KOPT-K1 (cell line): Measurements from ENCODE around the gene PRCP.
A peak's percentile ranks its signal among the peaks of the same experiment; 100 is the strongest.
"Not testable (repeated sequence)": the region's sequence is repeated elsewhere in the genome, so short reads cannot be mapped to it uniquely, and the experiment has no call there.

Source experiments
- H3K27ac ChIP-seq: fragments of 200-600 bp; sonication (generic); 2 replicates; pipeline ENCODE4 v1.5.1; 2016; ENCODE audit warnings: antibody characterized with exemption, mild to moderate bottlenecking, low read depth, low read length; ENCODE audit not compliant: poor library complexity, severe bottlenecking
- H3K36me3 ChIP-seq: fragments of 200-600 bp; sonication (generic); 2 replicates; pipeline ENCODE4 v1.5.1; 2017; ENCODE audit warnings: antibody characterized with exemption, mild to moderate bottlenecking, low read length, moderate library complexity; ENCODE audit not compliant: insufficient read depth
- H3K9me3 ChIP-seq: fragments of 200-600 bp; sonication (generic); 2 replicates; pipeline ENCODE4 v1.5.1; 2017; ENCODE audit warnings: antibody characterized with exemption, low read length, mild to moderate bottlenecking; ENCODE audit not compliant: insufficient read depth, poor library complexity, severe bottlenecking

Gene PRCP

GRCh38 chr11:82924522-82925224 lies 24.4 kb upstream of the PRCP start:
- peaks cover 56% of the 10 kb centered on the region for H3K36me3 ChIP-seq
- no peak overlapping the region for H3K27ac ChIP-seq
- H3K9me3 ChIP-seq, result peaks cover 1% of the 10 kb centered on the region

GRCh38 chr11:82922396-82923173 lies 22.4 kb upstream of the PRCP start:
- H3K9me3 ChIP-seq, result peaks cover 11% of the 10 kb centered on the region
- H3K36me3 ChIP-seq, result peaks cover 66% of the 10 kb centered on the region
- not testable (repeated sequence) for H3K27ac ChIP-seq

- peaks cover 82% of the 10 kb centered on the region for H3K36me3 ChIP-seq
- peak overlapping the region; percentile 40 for H3K27ac ChIP-seq
- H3K9me3 ChIP-seq, result peaks cover 11% of the 10 kb centered on the region
These were observed 20.0 kb upstream of the PRCP start for GRCh38 chr11:82920227-82920626.

GRCh38 chr11:82919786-82920185 lies 19.6 kb upstream of the PRCP start:
- Histone ChIP-seq H3K9me3 (peaks cover 11% of the 10 kb centered on the region), H3K36me3 (peaks cover 82% of the 10 kb centered on the region), H3K27ac (peak overlapping the region; percentile 40)

- Histone ChIP-seq H3K9me3 (peaks cover 10% of the 10 kb centered on the region), H3K27ac (no peak overlapping the region)
These were observed 8.9 kb upstream of the PRCP start for GRCh38 chr11:82909015-82909640.

GRCh38 chr11:82908311-82908710 lies 8.1 kb upstream of the PRCP start:
- Histone ChIP-seq H3K9me3 (peaks cover 10% of the 10 kb centered on the region), H3K36me3 (peaks cover 25% of the 10 kb centered on the region), H3K27ac (no peak overlapping the region)

More at GRCh38 chr11:82909015-82909640, 8.9 kb upstream of the PRCP start:
- peaks cover 33% of the 10 kb centered on the region for H3K36me3 ChIP-seq

- Histone ChIP-seq H3K27ac (no peak overlapping the region), H3K9me3 (peaks cover 10% of the 10 kb centered on the region), H3K36me3 (peaks cover 20% of the 10 kb centered on the region)
These were observed 7.1 kb upstream of the PRCP start for GRCh38 chr11:82907371-82907770.

- Histone ChIP-seq H3K36me3 (peaks cover 16% of the 10 kb centered on the region), H3K9me3 (peaks cover 7% of the 10 kb centered on the region), H3K27ac (no peak overlapping the region)
These were observed 6.7 kb upstream of the PRCP start for GRCh38 chr11:82906931-82907330.

GRCh38 chr11:82906236-82906635 lies 6.0 kb upstream of the PRCP start:
- H3K9me3 ChIP-seq, result peaks cover under 1% of the 10 kb centered on the region
- no peak overlapping the region for H3K27ac ChIP-seq
- H3K36me3 ChIP-seq, result peaks cover 9% of the 10 kb centered on the region

GRCh38 chr11:82903843-82904586 lies 3.8 kb upstream of the PRCP start:
- Histone ChIP-seq H3K9me3 (no peaks in the 10 kb centered on the region), H3K36me3 (no peaks in the 10 kb centered on the region), H3K27ac (no peak overlapping the region)

GRCh38 chr11:82902880-82903279 lies 2.6 kb upstream of the PRCP start:
- no peaks in the 10 kb centered on the region for H3K36me3 ChIP-seq
- no peaks in the 10 kb centered on the region for H3K9me3 ChIP-seq
- no peak overlapping the region for H3K27ac ChIP-seq

- no peaks in the 10 kb centered on the region for H3K9me3 ChIP-seq
- peak overlapping the region; percentile 66 for H3K27ac ChIP-seq
- H3K36me3 ChIP-seq, result no peaks in the 10 kb centered on the region
These were observed 1.8 kb upstream of the PRCP start for GRCh38 chr11:82901922-82902485.

- peak within 1 kb of the TSS; percentile 66 for H3K27ac ChIP-seq
- H3K9me3 ChIP-seq, result no peaks in the 10 kb centered on the region
- no peaks in the 10 kb centered on the region for H3K36me3 ChIP-seq
These were observed 1.1 kb upstream of the PRCP start, which contains the start of gene DDIAS for GRCh38 chr11:82901165-82901921. TSS of gene DDIAS (plus strand) at chr11:82901736. CDS start at chr11:82914739, 13,003 bp downstream.

GRCh38 chr11:82899957-82900276 lies 313 bp downstream of the PRCP start:
- H3K9me3 ChIP-seq, result no peaks in the 10 kb centered on the region
- peak overlapping the region; percentile 66 for H3K27ac ChIP-seq
- no peaks in the 10 kb centered on the region for H3K36me3 ChIP-seq
